DMS 273 treated with DMSO at 0.1 percent for 48 hours (cell line): ENCODE measurements around the gene TMEM221.
"Not testable (repeated sequence)": the region's sequence is repeated elsewhere in the genome, so short reads cannot be mapped to it uniquely, and the experiment has no call there.

Experiments used
- DNase-seq: peaks from one replicate; lab custom pipeline; 2025; lab: John Stamatoyannopoulos, UW

Gene TMEM221

GRCh38 chr19:17448131-17448967 is at the start of gene TMEM221:
Gene TMEM221, minus strand, starts transcription at chr19:17448668. Its CDS starts 206 bp downstream, at chr19:17448462.
- DNase-seq = no peak

DNA sequence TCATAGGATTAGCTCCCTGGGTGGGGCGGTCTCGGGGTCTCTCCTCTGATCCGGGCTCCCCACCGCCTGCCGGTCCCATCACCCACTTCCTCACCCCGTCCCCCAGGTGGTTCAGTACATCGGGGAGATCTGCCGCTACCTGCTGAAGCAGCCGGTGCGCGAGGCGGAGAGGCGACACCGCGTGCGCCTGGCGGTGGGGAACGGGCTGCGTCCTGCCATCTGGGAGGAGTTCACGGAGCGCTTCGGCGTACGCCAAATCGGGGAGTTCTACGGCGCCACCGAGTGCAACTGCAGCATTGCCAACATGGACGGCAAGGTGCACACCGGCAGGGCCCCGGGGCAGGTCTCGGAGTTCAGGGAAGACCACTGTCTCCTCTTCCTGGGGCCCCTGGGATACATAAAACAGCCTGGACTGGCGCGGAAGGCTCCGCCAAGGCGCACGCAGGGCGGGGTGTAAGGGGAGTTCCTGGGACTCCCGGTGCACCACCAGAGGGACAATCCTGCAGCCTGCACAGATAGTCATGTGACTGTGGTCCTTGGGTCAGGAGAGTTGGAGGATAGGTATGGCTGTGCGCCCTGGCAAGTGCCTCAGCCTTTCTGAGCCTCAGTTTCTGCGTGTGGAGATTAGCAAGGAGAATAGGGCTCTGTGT is 48.8 kb upstream of the TMEM221 start:
- no peak for DNase-seq

DNA sequence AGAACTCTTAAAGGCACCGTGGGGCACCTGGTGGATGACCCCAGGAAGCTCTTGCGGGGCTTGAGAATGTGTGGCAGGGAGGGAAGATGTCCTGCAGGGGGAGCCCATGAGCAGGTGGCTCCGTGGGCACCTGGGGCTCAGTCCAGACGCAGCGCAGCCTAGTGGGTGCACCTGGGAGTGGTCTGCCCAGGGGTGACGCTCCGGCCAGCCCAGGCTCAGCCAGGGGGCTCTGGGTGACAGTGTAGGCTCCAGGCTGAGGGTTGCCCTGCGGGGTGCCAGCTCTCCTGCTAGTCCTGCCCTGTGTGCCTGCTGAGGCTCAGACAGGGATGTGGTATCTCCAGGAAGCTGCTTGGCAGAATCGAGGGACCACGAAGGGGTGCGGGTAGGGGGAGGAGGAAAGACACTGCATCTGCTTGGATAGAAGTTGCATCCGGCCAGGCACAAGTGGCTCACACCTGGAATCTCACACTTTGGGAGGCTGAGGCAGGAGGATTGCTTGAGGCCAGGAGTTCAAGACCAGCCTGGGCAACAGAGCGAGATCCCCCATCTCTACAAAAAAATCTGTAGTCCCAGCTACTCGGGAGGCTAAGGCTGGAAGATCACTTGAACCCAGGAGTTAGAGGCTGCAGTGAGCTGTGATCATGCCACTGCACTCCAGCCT is 48.0 kb upstream of the TMEM221 start:
- DNase-seq = peak; percentile 49

- DNase-seq = no peak
Observed at GRCh38 chr19:17495639-17496296, 47.3 kb upstream of the TMEM221 start.

- DNase-seq = no peak
Observed at GRCh38 chr19:17491287-17491686, 42.8 kb upstream of the TMEM221 start.

DNA sequence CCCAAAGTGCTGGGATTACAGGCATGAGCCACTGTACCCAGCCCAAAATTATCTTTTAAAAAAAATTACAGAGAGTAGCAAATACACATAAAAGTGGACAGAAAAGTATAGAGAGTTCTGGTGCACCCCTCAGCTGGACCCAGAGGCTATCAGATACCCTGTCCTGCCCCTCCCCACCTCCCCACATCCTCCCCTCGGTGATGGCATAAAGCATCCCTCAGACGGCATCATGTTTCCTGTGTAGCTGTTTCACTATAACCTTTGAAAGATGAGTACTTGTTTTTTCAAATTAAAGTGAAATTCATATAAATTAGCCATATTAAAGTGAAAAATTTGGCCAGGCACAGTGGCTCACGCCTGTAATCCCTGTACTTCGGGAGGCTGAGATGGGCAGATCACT is 41.9 kb upstream of the TMEM221 start:
- DNase-seq = no peak

DNA sequence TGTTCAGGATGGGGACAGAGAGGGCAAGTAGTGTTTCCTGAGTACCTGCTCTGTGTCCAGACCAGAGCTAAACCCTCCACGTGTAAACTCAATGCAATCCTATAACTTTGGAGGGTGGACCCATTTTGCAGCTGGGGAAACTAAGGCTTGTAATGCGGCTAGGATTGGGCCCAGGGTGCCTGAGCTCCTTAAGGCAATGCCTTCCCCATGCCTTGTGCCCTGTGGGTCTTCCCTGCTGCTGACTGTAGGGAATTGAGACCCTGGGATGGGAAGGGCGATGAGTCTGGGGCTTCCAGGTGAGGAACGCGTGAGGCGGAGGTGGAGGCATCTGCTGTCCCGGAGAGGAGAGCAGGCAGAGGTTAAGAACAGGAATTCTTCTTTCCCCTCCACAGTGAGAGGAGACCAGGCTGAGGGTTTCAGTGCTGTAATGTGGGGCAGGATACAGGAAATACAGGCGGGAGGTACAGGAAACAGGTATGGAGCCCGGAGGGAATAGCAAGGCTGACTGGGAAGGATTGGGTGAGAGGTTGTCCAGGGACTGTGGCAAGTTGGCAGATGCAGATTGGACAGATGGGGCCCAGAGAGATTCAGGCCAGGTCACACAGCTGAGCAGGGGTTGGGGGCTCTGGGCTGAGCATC is 41.0 kb upstream of the TMEM221 start:
- DNase-seq = no peak

- DNase-seq = no peak
Observed at GRCh38 chr19:17488593-17489391, 40.3 kb upstream of the TMEM221 start.

- no peak for DNase-seq
Observed at GRCh38 chr19:17487284-17488121, 39.0 kb upstream of the TMEM221 start.

GRCh38 chr19:17486545-17487240 is 38.2 kb upstream of the TMEM221 start:
- DNase-seq = no peak

- DNase-seq = no peak
Observed at GRCh38 chr19:17484520-17485185, 36.2 kb upstream of the TMEM221 start.

GRCh38 chr19:17483605-17484002 is 35.1 kb upstream of the TMEM221 start:
- no peak for DNase-seq

GRCh38 chr19:17482877-17483604 is 34.6 kb upstream of the TMEM221 start:
- DNase-seq = no peak

GRCh38 chr19:17481986-17482385 is 33.5 kb upstream of the TMEM221 start:
- no peak for DNase-seq

DNA sequence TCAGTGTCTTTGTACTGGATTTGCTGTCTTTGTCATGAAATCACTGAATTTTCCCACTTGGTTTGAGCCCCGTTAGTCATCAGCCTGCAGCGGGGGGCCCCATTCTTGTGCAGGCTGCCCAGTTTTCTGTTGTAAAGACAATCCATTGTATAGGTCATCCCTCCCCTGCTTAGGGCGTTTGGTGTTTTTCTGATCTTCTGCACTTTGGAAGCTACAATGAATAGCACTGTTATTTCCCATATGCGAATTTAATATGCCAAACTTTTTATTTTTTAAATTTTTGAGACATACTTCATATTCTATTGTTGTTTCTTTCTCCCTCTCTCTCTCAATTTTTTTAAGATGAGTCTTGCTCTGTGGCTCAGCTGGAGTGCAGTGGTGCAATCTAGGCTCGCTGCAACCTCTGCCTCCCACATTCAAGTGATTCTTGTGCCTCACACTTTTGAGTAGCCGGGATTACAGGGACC is 30.9 kb upstream of the TMEM221 start:
- no peak for DNase-seq

- DNase-seq = peak; percentile 28
Observed at GRCh38 chr19:17475541-17476115, 27.2 kb upstream of the TMEM221 start.

DNA sequence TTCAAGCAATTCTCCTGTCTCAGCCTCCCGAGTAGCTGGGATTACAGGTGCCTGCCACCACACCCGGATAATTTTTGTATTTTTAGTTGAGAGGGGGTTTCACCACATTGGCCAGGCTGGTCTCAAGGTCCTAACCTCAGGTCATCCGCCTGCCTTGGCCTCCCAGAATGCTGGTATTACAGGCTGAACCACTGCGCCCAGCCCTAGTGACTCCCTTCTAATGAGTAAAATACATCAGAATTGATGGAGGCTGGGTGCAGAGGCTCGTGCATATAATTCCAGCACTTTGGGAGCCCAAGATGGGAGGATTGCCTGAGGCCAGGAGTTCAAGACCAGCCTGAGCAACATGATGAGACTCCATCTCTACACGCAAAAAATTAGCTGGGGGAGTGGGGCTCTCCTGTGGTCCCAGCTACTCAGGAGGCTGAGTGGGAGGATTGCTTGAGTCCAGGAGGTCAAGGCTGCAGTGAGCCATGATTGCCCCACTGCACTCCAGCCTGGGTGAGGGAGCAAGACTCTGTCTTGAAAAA is 26.6 kb upstream of the TMEM221 start:
- not testable (repeated sequence) for DNase-seq
